Neural crest cell (in vitro differentiated cells): ENCODE data around the gene USP54. TPM values are rescaled to one million over a fixed set of nuclear protein-coding genes. Genes with fewer than 3 reads are reported as not detected.
"Not testable (repeated sequence)": the region's sequence is repeated elsewhere in the genome, so short reads cannot be mapped to it uniquely, and the experiment has no call there.

Experiments
- DNase-seq: peaks from one replicate; pipeline ENCODE4 v3.0.0; 2021; ENCODE audit warnings: low read depth, mixed read lengths, low spot score
- H3K27ac Mint-ChIP-seq: one replicate; pipeline ENCODE4 v1.8.0; 2021; ENCODE audit warnings: mild to moderate bottlenecking, mixed read lengths; ENCODE audit not compliant: unreplicated experiment
- H3K27me3 Mint-ChIP-seq: 2 replicates; pipeline ENCODE4 v1.8.0; 2021; ENCODE audit warnings: low read depth, mild to moderate bottlenecking, mixed read lengths
- H3K36me3 Mint-ChIP-seq: 2 replicates; pipeline ENCODE4 v1.8.0; 2021; ENCODE audit warnings: low read depth, mild to moderate bottlenecking, mixed read lengths
- H3K4me1 Mint-ChIP-seq: 2 replicates; pipeline ENCODE4 v1.8.0; 2021; ENCODE audit warnings: mixed read lengths
- H3K4me3 Mint-ChIP-seq: one replicate; pipeline ENCODE4 v1.8.0; 2021; ENCODE audit warnings: mild to moderate bottlenecking, mixed read lengths
- H3K9me3 Mint-ChIP-seq: 2 replicates; pipeline ENCODE4 v1.8.0; 2021; ENCODE audit warnings: mixed read lengths
- CTCF ChIP-seq: fragments of 200-600 bp; sonication (generic); conservative IDR thresholded peaks from 2 replicates; pipeline ENCODE4 v1.5.0; 2021; ENCODE audit warnings: antibody characterized with exemption, mild to moderate bottlenecking
- total RNA-seq: library from RNA; stranded (reverse); gene quantifications from 2 replicates; pipeline ENCODE4 v1.2.1, GENCODE V29; 2021

The USP54 gene
- total RNA-seq, 1 donor from 2014 or later = 64.8 TPM

- peaks cover 12% of the 10 kb centered on the region for H3K36me3 Mint-ChIP-seq
- no peaks in the 10 kb centered on the region for H3K27me3 Mint-ChIP-seq
- no peak overlapping the region for H3K27ac Mint-ChIP-seq
- no peak overlapping the region for H3K4me3 Mint-ChIP-seq
- TF ChIP-seq CTCF = no peak
- no peak for DNase-seq
- peaks cover 37% of the 10 kb centered on the region for H3K4me1 Mint-ChIP-seq
- H3K9me3 Mint-ChIP-seq = peaks cover 3% of the 10 kb centered on the region
These were observed 5.8 kb downstream of the USP54 start for GRCh38 chr10:73585327-73585726.

GRCh38 chr10:73584737-73585136, 6.4 kb downstream of the USP54 start:
- Mint-ChIP-seq H3K9me3 (peaks cover 3% of the 10 kb centered on the region), H3K27me3 (no peaks in the 10 kb centered on the region), H3K4me3 (no peak overlapping the region), H3K36me3 (peaks cover 12% of the 10 kb centered on the region), H3K27ac (no peak overlapping the region), H3K4me1 (peaks cover 33% of the 10 kb centered on the region)
- no peak for DNase-seq
- no peak for TF ChIP-seq CTCF

GRCh38 chr10:73581918-73582317, 9.2 kb downstream of the USP54 start:
- Mint-ChIP-seq H3K4me3 (no peak overlapping the region), H3K4me1 (peaks cover 26% of the 10 kb centered on the region), H3K36me3 (peaks cover 14% of the 10 kb centered on the region), H3K27me3 (no peaks in the 10 kb centered on the region), H3K9me3 (peaks cover 3% of the 10 kb centered on the region), H3K27ac (no peak overlapping the region)
- no peak for DNase-seq
- no peak for TF ChIP-seq CTCF

GRCh38 chr10:73578927-73579326, 12.2 kb downstream of the USP54 start:
- H3K27me3 Mint-ChIP-seq, H3K36me3 Mint-ChIP-seq, H3K9me3 Mint-ChIP-seq, H3K4me3 Mint-ChIP-seq, H3K27ac Mint-ChIP-seq, DNase-seq: not testable (repeated sequence)
- H3K4me1 Mint-ChIP-seq = peaks cover 10% of the 10 kb centered on the region

- H3K9me3 Mint-ChIP-seq = no peaks in the 10 kb centered on the region
- H3K4me1 Mint-ChIP-seq = peaks cover 8% of the 10 kb centered on the region
- H3K36me3 Mint-ChIP-seq = peaks cover 7% of the 10 kb centered on the region
- DNase-seq = no peak
- no peaks in the 10 kb centered on the region for H3K27me3 Mint-ChIP-seq
- H3K4me3 Mint-ChIP-seq = no peak overlapping the region
- TF ChIP-seq CTCF = no peak
- no peak overlapping the region for H3K27ac Mint-ChIP-seq
These were observed 13.4 kb downstream of the USP54 start for GRCh38 chr10:73577788-73578187.

- DNase-seq = no peak
- no peaks in the 10 kb centered on the region for H3K9me3 Mint-ChIP-seq
- no peaks in the 10 kb centered on the region for H3K27me3 Mint-ChIP-seq
- no peak for TF ChIP-seq CTCF
- peaks cover 4% of the 10 kb centered on the region for H3K4me1 Mint-ChIP-seq
- H3K36me3 Mint-ChIP-seq = peaks cover 7% of the 10 kb centered on the region
- H3K27ac Mint-ChIP-seq = no peak overlapping the region
- no peak overlapping the region for H3K4me3 Mint-ChIP-seq
These were observed 14.1 kb downstream of the USP54 start for GRCh38 chr10:73576890-73577591.
